K562 (cell line): ENCODE results near the gene C8A. TPM values are rescaled to one million over a fixed set of nuclear protein-coding genes. Genes with fewer than 3 reads are reported as not detected.

ENCODE experiments used
- CAMTA2 ChIP-seq: fragments of 250-450 bp; sonication (Bioruptor Pico); conservative IDR thresholded peaks from 2 replicates; pipeline ENCODE4 v1.5.1; 2022
- CBFB ChIP-seq: sonication (generic); formaldehyde crosslinking; IDR thresholded peaks from 2 replicates; pipeline ENCODE4 v1.4.0; 2020; ENCODE audit warnings: mild to moderate bottlenecking, missing genetic modification reagents
- CCNT2 ChIP-seq: IDR thresholded peaks from 2 replicates; pipeline ENCODE4 v1.6.1; 2011; ENCODE audit warnings: borderline replicate concordance, low read depth, mild to moderate bottlenecking, moderate library complexity, mixed read lengths, low read length; ENCODE audit not compliant: insufficient read length; ENCODE audit errors: extremely low read depth
- GTF2A2 ChIP-seq: IDR thresholded peaks from 2 replicates; pipeline ENCODE4 v1.6.1; 2016; ENCODE audit warnings: mild to moderate bottlenecking, missing genetic modification characterization, missing compliant biosample characterization
- NFIX ChIP-seq: fragments of 250-450 bp; sonication (Bioruptor Pico); IDR thresholded peaks from 2 replicates; pipeline ENCODE4 v1.4.0; 2020; ENCODE audit warnings: low read depth, mild to moderate bottlenecking, moderate library complexity
- NRF1 ChIP-seq, 2 experiments: fragments of 450-650 bp; IDR thresholded peaks in 1 of 2; conservative IDR thresholded peaks in 1 of 2; 2 replicates each; pipeline ENCODE4 v1.6.1; 2014; ENCODE audit warnings: mild to moderate bottlenecking in 2 of 2
- OTX1 ChIP-seq: fragments of 450-650 bp; formaldehyde crosslinking; IDR thresholded peaks from 2 replicates; pipeline ENCODE4 v1.4.0; 2022; ENCODE audit warnings: mild to moderate bottlenecking
- RAD21 ChIP-seq, 2 experiments: fragments of 250-450 bp in 1 of 2; fragments of 450-650 bp in 1 of 2; sonication (Bioruptor Pico) in 1 of 2; formaldehyde crosslinking in 1 of 2; IDR thresholded peaks in 1 of 2; conservative IDR thresholded peaks in 1 of 2; 2 replicates each; pipeline versions ENCODE4 v1.4.0 to v1.8.0; 2020 to 2022; ENCODE audit warnings: mild to moderate bottlenecking in 2 of 2, moderate library complexity in 1 of 2
- XRCC5 ChIP-seq: fragments of 200-400 bp; formaldehyde crosslinking; IDR thresholded peaks from 2 replicates; pipeline ENCODE4 v1.6.1; 2017; ENCODE audit warnings: low read depth, mild to moderate bottlenecking, low read length
- ZHX1 ChIP-seq: fragments of 150-350 bp; conservative IDR thresholded peaks from 2 replicates; pipeline ENCODE4 v1.6.1; 2014; ENCODE audit warnings: low read length
- polyA plus RNA-seq, 8 experiments: library from polyadenylated mRNA; depleted of rRNA in 4 of 8; stranded (reverse) in 5 of 8; unstranded in 3 of 8; fragments of >200 nt; fragmentation: Nextera tagmentation in 2 of 8; fragmentation: Illumina TruSeq in 1 of 8; extraction: Ambion mirVana in 2 of 8; extraction: Trizol in 1 of 8; gene quantifications; 2 replicates each; pipeline versions ENCODE4 v1.2.1 to v1.2.3, GENCODE V29; 2011 to 2014; ENCODE audit warnings: inconsistent platforms in 1 of 8, missing spikeins in 1 of 8
- total RNA-seq, 7 experiments: library from RNA; depleted of rRNA in 6 of 7; stranded (reverse); fragments of >200 nt in 6 of 7; fragmentation: Illumina TruSeq in 2 of 7; extraction: Trizol in 2 of 7; gene quantifications; 2 replicates each; pipeline versions ENCODE4 v1.2.1 to v1.2.3, GENCODE V29; 2011 to 2021; ENCODE audit warnings: low replicate concordance in 1 of 7
- TF ChIP-seq, protein P1 (sequence below): fragments of 450-650 bp; formaldehyde crosslinking; IDR thresholded peaks from 2 replicates; pipeline ENCODE4 v1.4.0; 2020; ENCODE audit warnings: mild to moderate bottlenecking, moderate library complexity
- TF ChIP-seq, protein P2 (sequence below): IDR thresholded peaks from 2 replicates; pipeline ENCODE4 v1.6.1; 2016; ENCODE audit warnings: missing genetic modification characterization, missing compliant biosample characterization

The C8A gene
- total and polyA plus RNA-seq, 9 of the 15 experiments (the other 6 are each of a cell fraction or from before 2014, with no cell fraction given) = 0.09 TPM; not detected in 8

GRCh38 chr1:56820755-56821461, 33.7 kb upstream of the C8A start (continued):
- TF ChIP-seq, protein P1, sequence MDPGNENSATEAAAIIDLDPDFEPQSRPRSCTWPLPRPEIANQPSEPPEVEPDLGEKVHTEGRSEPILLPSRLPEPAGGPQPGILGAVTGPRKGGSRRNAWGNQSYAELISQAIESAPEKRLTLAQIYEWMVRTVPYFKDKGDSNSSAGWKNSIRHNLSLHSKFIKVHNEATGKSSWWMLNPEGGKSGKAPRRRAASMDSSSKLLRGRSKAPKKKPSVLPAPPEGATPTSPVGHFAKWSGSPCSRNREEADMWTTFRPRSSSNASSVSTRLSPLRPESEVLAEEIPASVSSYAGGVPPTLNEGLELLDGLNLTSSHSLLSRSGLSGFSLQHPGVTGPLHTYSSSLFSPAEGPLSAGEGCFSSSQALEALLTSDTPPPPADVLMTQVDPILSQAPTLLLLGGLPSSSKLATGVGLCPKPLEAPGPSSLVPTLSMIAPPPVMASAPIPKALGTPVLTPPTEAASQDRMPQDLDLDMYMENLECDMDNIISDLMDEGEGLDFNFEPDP (CRISPR knock-in tag) = no peak
- TF ChIP-seq CCNT2 (no peak), CAMTA2 (CRISPR knock-in tag) (no peak), CBFB (no peak), OTX1 (CRISPR knock-in tag) (no peak), NFIX (CRISPR knock-in tag) (no peak), ZHX1 (no peak), XRCC5 (peak; percentile 41; the same call in 1 of the 2 replicates), NRF1 (conservative IDR thresholded peaks at IDR 0.05 in 1 of 2, IDR thresholded peaks at IDR 0.05 in 1 of 2) (0 out of 4 replicates have a peak, but pooled peaks of 1 of the 2 experiments have one; percentile 10), GTF2A2 (no peak), RAD21 (CRISPR knock-in tag; conservative IDR thresholded peaks at IDR 0.05 in 1 of 2, IDR thresholded peaks at IDR 0.05 in 1 of 2) (peak; percentile 47 to 80)
- TF ChIP-seq, protein P2, sequence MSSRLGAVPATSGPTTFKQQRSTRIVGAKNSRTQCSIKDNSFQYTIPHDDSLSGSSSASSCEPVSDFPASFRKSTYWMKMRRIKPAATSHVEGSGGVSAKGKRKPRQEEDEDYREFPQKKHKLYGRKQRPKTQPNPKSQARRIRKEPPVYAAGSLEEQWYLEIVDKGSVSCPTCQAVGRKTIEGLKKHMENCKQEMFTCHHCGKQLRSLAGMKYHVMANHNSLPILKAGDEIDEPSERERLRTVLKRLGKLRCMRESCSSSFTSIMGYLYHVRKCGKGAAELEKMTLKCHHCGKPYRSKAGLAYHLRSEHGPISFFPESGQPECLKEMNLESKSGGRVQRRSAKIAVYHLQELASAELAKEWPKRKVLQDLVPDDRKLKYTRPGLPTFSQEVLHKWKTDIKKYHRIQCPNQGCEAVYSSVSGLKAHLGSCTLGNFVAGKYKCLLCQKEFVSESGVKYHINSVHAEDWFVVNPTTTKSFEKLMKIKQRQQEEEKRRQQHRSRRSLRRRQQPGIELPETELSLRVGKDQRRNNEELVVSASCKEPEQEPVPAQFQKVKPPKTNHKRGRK (tag) = no peak
